IgD-negative memory B cell (primary cell): ENCODE results near the gene GLUL. TPM values are rescaled to one million over a fixed set of nuclear protein-coding genes. Genes with fewer than 3 reads are reported as not detected.
A peak's percentile ranks its signal among the peaks of the same experiment; 100 is the strongest.

Experiments
- H3K27ac Mint-ChIP-seq, 3 donors: one replicate each; pipeline ENCODE4 v1.8.0; 2020 to 2022; ENCODE audit warnings: mild to moderate bottlenecking in 3 of 3, mixed read lengths in 3 of 3, moderate library complexity in 1 of 3
- H3K27me3 Mint-ChIP-seq: one replicate; pipeline ENCODE4 v1.8.0; 2021; ENCODE audit warnings: mixed read lengths
- H3K36me3 Mint-ChIP-seq: one replicate; pipeline ENCODE4 v1.8.0; 2020; ENCODE audit warnings: mild to moderate bottlenecking, mixed read lengths
- H3K4me1 Mint-ChIP-seq, 3 donors: one replicate each; pipeline ENCODE4 v1.8.0; 2020 to 2022; ENCODE audit warnings: mixed read lengths in 3 of 3, mild to moderate bottlenecking in 1 of 3
- H3K4me3 Mint-ChIP-seq, 4 donors: one replicate each; pipeline ENCODE4 v1.8.0; 2020 to 2022; ENCODE audit warnings: mild to moderate bottlenecking in 4 of 4, mixed read lengths in 4 of 4, moderate library complexity in 3 of 4
- H3K9me3 Mint-ChIP-seq, 3 donors: one replicate each; pipeline ENCODE4 v1.8.0; 2020 to 2021; ENCODE audit warnings: mixed read lengths in 3 of 3, mild to moderate bottlenecking in 1 of 3
- polyA plus RNA-seq: library from polyadenylated mRNA; unstranded; fragments of 300-500 nt; fragmentation: Illumina TruSeq; gene quantifications from one replicate; pipeline ENCODE4 v1.2.3, GENCODE V29; 2021

The GLUL gene
- polyA plus RNA-seq, 1 donor from 2014 or later: 26.2 TPM

DNA sequence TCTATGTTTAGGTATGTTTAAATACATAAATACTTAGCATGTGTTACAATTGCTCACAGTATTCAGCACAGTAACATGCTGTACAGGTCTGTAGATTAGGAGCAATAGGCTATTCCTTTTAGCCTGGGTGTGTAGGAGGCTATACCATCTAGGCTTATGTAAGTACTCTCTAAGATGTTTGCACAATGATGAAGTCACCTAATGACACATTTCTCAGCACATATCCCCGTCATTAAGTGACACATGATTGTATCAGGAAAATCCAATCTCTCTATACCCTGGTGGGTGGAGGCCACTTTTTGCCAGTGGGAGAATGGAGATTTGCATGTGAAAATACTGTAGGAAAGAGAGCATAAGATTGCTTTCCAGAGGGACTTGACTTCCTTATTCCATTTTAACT, 14.4 kb upstream of the GLUL start:
- H3K9me3 Mint-ChIP-seq: peaks cover 3 to 6% (median 4%) of the 10 kb centered on the region in 3 donors
- peaks cover 9% of the 10 kb centered on the region for H3K27me3 Mint-ChIP-seq
- H3K36me3 Mint-ChIP-seq: no peaks in the 10 kb centered on the region
- H3K27ac Mint-ChIP-seq: no peak overlapping the region
- no peak overlapping the region for H3K4me3 Mint-ChIP-seq
- no peaks in the 10 kb centered on the region for H3K4me1 Mint-ChIP-seq

DNA sequence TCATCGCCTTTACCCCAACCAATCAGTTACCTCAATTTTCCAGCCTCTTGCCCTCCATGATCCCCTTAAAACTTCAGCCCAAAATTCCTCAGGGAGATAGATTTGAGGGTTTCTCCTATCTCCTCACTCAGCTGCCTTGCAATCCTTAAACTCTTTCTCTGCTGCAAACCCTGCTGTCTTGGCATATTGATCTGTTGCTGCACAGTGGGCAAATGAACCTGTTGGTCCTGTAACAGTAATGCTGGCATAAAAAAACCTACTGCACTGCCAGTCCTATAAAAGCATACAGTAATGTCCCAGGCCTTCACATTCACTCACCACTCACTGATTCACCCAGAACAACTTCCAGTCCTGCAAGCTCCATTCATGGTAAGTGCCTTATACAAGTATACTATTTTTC, 14.0 kb upstream of the GLUL start:
- Mint-ChIP-seq H3K27ac (no peak overlapping the region), H3K27me3 (peaks cover 9% of the 10 kb centered on the region), H3K4me3 (no peak overlapping the region), H3K4me1 (no peaks in the 10 kb centered on the region), H3K9me3 (peaks cover 3 to 6% (median 4%) of the 10 kb centered on the region in 3 donors), H3K36me3 (no peaks in the 10 kb centered on the region)

DNA sequence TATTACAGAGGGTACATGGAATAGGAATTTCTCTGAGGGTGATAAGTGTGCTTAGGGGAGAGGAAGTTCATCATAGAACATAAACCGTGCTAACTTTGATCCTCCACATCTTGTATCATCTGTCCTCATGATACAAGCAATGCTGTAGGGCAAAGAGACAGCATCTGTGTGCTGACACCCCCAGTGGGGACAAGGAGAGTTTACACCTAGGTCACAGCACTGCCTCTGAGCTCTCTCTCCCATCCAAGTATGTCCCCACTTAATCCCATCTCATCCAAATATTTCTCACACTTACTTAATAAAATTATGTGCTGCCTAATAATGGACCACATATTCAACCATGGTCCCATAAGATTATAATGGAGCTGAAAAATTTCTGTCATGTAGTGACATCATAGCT, 13.2 kb upstream of the GLUL start:
- H3K4me1 Mint-ChIP-seq: no peaks in the 10 kb centered on the region

DNA sequence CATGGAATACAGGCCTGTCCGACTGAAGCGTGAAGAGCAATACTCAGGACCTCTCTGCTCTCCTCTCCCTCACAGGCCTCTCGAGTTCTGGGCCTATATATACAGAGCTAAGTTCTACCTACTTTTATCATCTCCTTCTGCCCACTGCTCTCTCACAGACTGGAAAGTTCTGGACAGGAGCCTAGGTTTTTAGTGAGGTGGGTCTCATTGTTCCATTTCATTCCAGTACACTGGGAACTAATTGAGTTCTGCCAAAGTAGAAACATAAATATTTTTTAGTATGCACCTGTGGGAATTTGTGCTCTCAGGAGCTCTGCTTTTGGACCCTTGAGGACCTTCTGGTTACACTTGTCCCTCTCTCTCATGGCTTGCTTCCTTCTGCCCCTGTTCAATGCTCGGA, 9.0 kb upstream of the GLUL start, which contains the start of gene TEDDM1:
Gene TEDDM1, minus strand, starts transcription at position 101 of the 400 bp plus-strand sequence. CDS start 182 bp downstream, outside the sequence.
- H3K4me1 Mint-ChIP-seq: peaks cover 3 to 5% (median 4%) of the 10 kb centered on the region in 3 donors
- H3K9me3 Mint-ChIP-seq: peaks cover 0 to 4% (median 2%) of the 10 kb centered on the region in 3 donors
- H3K36me3 Mint-ChIP-seq: no peaks in the 10 kb centered on the region
- H3K4me3 Mint-ChIP-seq: no peak within 1 kb of the TSS
- H3K27me3 Mint-ChIP-seq: peaks cover 16% of the 10 kb centered on the region
- H3K27ac Mint-ChIP-seq: no peak within 1 kb of the TSS

More for the DNA sequence above, 13.2 kb upstream of the GLUL start:
- peaks cover 6% of the 10 kb centered on the region for H3K27me3 Mint-ChIP-seq
- peaks cover 2 to 6% (median 3%) of the 10 kb centered on the region in 3 donors for H3K9me3 Mint-ChIP-seq
- no peak overlapping the region for H3K4me3 Mint-ChIP-seq
- no peak overlapping the region for H3K27ac Mint-ChIP-seq
- no peaks in the 10 kb centered on the region for H3K36me3 Mint-ChIP-seq

DNA sequence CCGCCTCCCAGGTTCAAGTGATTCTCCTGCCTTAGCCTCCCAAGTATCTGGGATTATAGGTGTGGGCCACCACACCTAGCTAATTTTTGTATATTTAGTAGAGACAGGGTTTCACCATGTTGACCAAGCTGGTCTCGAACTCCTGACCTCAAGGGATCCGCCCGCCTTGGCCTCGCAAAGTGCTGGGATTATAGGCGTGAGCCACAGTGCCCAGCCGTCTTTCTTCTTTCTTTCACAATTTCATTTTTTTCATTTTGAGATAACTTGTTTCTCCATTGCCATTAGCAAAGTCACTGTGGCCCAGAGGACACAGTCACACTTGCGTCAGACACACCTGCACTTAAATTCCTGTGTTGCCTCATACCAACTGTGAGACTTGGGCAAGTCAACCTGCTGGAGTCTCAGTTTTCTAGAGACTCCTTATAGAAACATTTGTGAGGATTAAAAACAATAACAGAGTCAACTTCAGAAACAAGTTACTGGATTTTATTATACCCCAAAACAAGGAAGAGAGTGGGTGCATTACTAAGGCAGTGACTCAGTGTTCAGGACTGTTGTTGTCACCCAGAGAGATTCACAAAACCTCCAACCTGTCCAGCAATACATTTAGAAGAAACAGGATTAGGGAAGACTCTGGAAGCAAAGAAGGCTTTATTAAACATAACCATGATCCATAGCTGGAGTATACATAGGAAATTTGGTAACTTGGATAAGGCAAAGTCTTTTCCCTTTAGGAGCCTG, 6.2 kb upstream of the GLUL start:
- Mint-ChIP-seq H3K4me3 (peak overlapping the region in 1 of 4 donors; percentile 44), H3K9me3 (no peaks in the 10 kb centered on the region), H3K27me3 (peaks cover 18% of the 10 kb centered on the region), H3K36me3 (no peaks in the 10 kb centered on the region), H3K4me1 (peaks cover 4 to 5% (median 4%) of the 10 kb centered on the region in 3 donors), H3K27ac (peak overlapping the region in 1 of 3 donors; percentile 6)

DNA sequence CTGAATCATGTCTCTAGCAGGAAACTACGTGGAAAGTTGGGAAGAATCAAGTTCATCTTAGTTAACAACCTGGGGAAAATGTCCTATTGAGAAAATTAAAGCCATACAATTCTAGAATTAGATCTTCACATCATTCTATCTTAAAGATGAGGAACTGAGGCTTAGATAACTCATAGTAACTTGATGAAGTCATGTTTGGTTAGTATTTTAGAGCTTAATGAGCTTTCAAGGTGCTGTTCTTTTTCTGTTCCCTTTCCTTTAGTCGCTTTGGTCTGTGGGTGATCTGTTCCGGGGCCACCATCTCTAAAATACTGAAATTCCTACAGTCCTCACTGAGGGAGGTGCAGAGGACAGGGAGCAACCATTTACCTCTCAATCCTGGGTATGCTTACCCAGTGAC, 4.3 kb upstream of the GLUL start:
- H3K4me3 Mint-ChIP-seq: no peak overlapping the region

DNA sequence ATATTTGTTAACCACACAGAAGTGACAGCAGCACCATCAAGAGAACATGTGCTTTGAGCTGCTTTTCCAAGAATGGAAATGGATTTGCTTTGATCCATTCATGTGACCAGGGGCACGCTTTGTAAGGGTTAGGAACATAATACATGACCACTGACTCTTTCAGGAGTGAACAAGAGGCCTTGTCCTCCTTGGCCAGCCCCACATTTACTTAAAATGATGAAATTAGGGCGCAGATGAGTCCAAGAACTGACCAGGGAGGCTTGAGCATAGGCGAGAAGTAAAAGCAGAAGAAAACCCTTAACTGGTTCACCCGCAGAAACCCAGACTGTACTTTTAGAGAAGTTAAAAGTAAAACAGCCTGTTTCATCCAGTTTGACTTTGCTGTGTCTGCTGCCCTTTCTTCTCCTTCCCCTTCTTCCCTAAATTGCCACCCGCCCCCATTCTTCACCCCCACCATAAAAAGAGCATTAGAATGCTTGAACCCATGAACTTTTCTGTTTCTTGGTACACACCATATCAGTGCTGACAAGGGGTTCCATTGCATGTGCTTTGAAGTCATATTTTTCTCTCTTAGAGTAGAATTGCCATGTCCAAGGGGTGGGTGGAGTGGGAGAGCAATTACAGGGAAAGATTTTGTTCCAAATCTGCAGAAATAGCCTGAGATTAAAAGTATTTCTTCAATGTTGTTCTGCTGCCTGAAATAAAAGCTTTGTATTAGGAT, 2.6 kb upstream of the GLUL start:
- no peaks in the 10 kb centered on the region for H3K36me3 Mint-ChIP-seq
- H3K27me3 Mint-ChIP-seq: peaks cover 23% of the 10 kb centered on the region
- no peaks in the 10 kb centered on the region for H3K9me3 Mint-ChIP-seq
- H3K4me1 Mint-ChIP-seq: peaks cover 14 to 20% (median 16%) of the 10 kb centered on the region in 3 donors
- H3K27ac Mint-ChIP-seq: peak overlapping the region in 1 of 3 donors; percentile 16
- H3K4me3 Mint-ChIP-seq: peak overlapping the region in 1 of 4 donors; percentile 34

More for the DNA sequence above, 4.3 kb upstream of the GLUL start:
- no peaks in the 10 kb centered on the region for H3K36me3 Mint-ChIP-seq
- H3K9me3 Mint-ChIP-seq: no peaks in the 10 kb centered on the region
- peaks cover 7 to 9% (median 9%) of the 10 kb centered on the region in 3 donors for H3K4me1 Mint-ChIP-seq
- H3K27me3 Mint-ChIP-seq: peaks cover 24% of the 10 kb centered on the region
- no peak overlapping the region for H3K27ac Mint-ChIP-seq

DNA sequence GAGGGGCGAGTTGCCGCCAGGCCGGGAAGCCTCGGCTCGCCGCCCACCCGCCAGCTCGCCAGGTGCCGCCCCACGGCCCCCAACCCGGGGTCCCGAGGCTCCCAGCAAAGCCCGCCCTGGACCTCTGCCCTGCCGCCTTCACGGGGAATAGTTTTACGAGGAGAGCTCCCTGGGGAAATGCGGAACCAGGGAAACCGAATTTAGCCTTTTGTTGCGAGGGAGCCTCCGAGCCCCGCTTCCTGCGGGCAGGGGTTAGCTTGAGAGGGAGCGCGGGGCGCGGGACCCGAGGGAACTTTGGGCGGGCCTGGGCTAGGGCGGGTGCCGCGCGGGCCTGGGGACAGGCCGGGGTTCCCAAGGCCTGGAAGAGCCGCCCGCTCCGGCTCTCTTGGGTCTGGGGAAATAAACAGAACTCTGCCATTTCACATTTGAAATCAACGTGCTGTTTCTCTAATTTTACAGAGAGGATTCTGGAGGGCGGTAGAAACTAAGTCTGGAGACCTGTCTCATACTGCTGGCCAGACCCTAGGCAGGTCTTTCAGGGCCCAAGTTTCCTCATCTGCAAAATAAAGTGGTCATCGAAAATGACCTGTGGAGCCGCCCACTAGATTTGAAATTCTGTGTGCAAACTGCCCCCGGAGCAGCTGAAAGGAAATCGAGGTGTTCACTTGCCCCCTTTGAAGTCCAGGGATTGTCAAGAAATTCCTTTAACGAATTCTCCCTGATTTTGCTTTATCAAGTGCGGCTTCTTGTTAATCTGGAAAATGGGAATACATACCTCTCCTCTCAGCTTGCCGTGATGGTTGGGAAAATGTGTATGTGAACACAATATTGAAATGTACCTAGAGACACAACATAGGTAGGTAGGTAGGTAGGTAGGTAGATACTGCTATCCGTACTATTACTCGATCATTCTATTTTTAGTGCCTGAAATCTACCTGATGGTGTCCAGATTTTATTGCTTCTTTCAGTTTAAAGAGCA, 749 bp upstream of the GLUL start:
- Mint-ChIP-seq H3K4me3 (peak overlapping the region; percentile 66 to 96 (median 86)), H3K4me1 (peaks cover 14 to 20% (median 18%) of the 10 kb centered on the region in 3 donors), H3K27ac (no peak overlapping the region), H3K36me3 (no peaks in the 10 kb centered on the region), H3K9me3 (no peaks in the 10 kb centered on the region), H3K27me3 (peaks cover 20% of the 10 kb centered on the region)

DNA sequence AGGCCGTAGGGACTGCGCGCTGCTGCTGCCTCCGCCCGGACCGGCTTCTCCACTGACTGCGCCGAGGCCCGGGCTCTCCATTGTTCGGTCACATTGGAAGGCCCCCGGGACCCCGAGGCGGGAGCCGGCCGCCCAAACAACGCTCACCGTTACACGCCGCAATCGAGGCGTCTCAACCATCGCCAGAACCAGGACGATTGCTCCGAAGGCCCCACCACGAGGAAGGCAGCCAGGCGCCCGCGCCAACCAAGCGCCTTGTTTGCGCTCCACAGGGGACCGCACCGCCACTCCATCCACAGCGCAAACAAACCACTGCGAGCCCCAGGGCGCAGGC, 595 bp downstream of the GLUL start:
- H3K4me1 Mint-ChIP-seq: peaks cover 11 to 15% (median 14%) of the 10 kb centered on the region in 3 donors
- no peaks in the 10 kb centered on the region for H3K9me3 Mint-ChIP-seq
- H3K4me3 Mint-ChIP-seq: peak overlapping the region; percentile 91 to 99 (median 95)
- H3K27me3 Mint-ChIP-seq: peaks cover 16% of the 10 kb centered on the region
- no peaks in the 10 kb centered on the region for H3K36me3 Mint-ChIP-seq
- H3K27ac Mint-ChIP-seq: peak overlapping the region; percentile 63 to 77 (median 76)

DNA sequence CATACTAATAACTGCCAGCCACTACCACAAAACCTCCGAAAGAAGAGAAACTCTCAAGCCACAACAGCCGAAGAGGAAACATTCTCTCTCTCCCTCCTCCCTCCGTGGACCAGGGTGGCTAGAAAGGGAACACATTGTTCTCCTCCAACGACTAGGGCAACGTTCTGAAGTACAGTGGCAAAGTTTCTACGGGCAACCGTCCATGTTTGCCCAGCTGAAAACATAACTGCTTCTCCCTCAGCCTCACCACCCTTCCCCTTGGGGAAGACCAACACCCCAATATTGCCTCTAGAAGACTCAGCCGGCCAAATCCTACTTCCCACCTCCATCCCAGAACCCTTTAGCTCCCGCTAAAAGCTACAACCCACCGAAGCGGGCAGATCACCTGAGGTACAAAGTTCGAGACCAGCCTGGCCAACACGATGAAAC, 2.0 kb downstream of the GLUL start:
- peaks cover 11 to 15% (median 14%) of the 10 kb centered on the region in 3 donors for H3K4me1 Mint-ChIP-seq
- peaks cover 12% of the 10 kb centered on the region for H3K27me3 Mint-ChIP-seq
- H3K36me3 Mint-ChIP-seq: no peaks in the 10 kb centered on the region

DNA sequence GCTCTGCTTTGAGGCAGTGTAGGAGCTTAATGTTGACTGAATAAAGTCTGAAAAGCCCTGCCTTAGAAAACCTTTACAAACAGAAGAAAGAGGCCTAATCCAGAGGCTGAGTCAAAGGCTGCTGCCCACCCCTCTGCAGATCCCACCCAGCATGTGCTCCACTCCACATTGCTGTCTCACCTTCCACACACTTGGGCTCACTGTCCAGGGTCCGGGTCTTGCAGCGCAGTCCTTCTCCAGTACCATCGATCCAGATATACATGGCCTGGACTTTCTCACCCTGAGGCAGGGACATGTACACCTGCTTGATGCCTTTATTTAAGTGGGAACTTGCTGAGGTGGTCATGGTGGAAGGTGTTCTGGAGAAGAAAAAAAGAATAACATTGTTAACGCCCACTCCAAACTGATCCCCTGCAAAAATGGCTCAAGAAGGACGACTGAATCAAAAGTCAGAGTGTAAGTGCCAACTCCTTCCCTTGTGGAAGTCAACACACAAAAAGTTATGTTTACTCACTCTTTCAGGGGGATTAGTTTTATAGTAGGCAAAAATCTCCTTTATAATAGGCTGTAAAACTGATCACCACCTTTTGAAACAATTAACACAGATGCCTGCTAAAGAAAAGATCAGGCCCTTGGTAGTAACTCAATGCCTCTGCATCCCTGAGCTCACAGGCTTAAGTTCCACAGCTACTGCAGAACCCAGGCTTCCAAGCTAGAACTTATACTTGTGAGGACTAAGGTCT, 3.0 kb downstream of the GLUL start:
- H3K27ac Mint-ChIP-seq: no peak overlapping the region
- peaks cover 5% of the 10 kb centered on the region for H3K36me3 Mint-ChIP-seq
- H3K27me3 Mint-ChIP-seq: peaks cover 11% of the 10 kb centered on the region
- peak overlapping the region in 2 of 4 donors; percentile 18 to 94 for H3K4me3 Mint-ChIP-seq
- H3K9me3 Mint-ChIP-seq: no peaks in the 10 kb centered on the region
- H3K4me1 Mint-ChIP-seq: peaks cover 11 to 15% (median 14%) of the 10 kb centered on the region in 3 donors

More for the DNA sequence above, 2.0 kb downstream of the GLUL start:
- H3K4me3 Mint-ChIP-seq: peak overlapping the region; percentile 91 to 94 (median 92)
- H3K27ac Mint-ChIP-seq: peak overlapping the region in 2 of 3 donors; percentile 8 to 70
- no peaks in the 10 kb centered on the region for H3K9me3 Mint-ChIP-seq

DNA sequence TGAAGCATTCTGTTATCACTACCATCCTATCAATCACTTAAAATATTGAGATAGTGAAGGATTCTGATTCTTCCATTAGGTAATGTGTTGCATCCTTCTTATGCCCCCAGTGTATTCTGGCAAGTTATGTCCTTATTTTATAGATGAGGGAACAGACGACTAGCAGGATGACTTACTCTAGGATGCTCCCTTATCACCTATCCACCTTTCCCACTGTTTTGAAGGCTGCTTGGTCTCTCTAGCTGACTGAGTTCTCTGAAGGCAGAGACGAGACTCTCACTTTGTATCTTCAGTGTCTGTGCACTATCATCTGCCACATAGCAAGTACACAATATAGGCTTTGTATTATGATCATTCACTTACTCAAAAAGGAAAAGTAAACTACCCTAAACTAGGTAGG, 4.0 kb downstream of the GLUL start:
- Mint-ChIP-seq H3K27ac (no peak overlapping the region), H3K4me3 (peak overlapping the region in 1 of 4 donors; percentile 18), H3K4me1 (peaks cover 8 to 15% (median 12%) of the 10 kb centered on the region in 3 donors), H3K27me3 (peaks cover 4% of the 10 kb centered on the region), H3K9me3 (no peaks in the 10 kb centered on the region), H3K36me3 (peaks cover 5% of the 10 kb centered on the region)

DNA sequence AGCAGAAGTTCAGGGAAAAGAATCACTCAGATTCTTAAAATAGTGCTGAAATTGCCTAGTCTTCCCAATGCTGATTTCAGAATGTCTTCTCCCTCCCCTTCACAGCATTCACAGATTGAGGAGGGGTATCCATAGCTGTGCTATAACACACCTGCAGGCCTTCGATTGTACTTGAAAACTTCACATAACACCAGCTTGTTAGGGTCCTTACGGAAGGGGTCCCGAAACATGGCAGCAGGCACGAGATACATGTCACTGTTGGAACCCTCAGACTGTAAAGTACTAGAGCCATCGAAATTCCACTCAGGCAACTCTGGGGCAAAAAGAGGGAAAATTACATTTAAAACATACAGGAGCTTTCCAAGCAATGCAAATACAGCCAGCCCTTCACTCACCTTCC, 4.6 kb downstream of the GLUL start:
- Mint-ChIP-seq H3K4me3 (no peak overlapping the region), H3K27me3 (peaks cover 4% of the 10 kb centered on the region), H3K36me3 (peaks cover 5% of the 10 kb centered on the region), H3K27ac (no peak overlapping the region), H3K9me3 (no peaks in the 10 kb centered on the region), H3K4me1 (peaks cover 8 to 15% (median 12%) of the 10 kb centered on the region in 3 donors)
